Skin epidermis (tissue), 12 donors: ENCODE data around the gene UBTD1.
"Not testable (repeated sequence)": the region's sequence is repeated elsewhere in the genome, so short reads cannot be mapped to it uniquely, and the experiment has no call there.

Experiments used
- H3K27ac ChIP-seq, 21 experiments: fragments of 200-600 bp; sonication (generic) in 11 of 21; one replicate each; pipeline ENCODE4 v1.5.0; 2020; ENCODE audit warnings: mild to moderate bottlenecking in 3 of 21, inconsistent platforms in 2 of 21, moderate library complexity in 2 of 21
- H3K4me3 ChIP-seq, 7 experiments: fragments of 200-600 bp; sonication (generic) in 2 of 7; one replicate each; pipeline ENCODE4 v1.5.0; 2020; ENCODE audit warnings: inconsistent platforms in 2 of 7, mild to moderate bottlenecking in 2 of 7, moderate library complexity in 1 of 7

Gene UBTD1

DNA sequence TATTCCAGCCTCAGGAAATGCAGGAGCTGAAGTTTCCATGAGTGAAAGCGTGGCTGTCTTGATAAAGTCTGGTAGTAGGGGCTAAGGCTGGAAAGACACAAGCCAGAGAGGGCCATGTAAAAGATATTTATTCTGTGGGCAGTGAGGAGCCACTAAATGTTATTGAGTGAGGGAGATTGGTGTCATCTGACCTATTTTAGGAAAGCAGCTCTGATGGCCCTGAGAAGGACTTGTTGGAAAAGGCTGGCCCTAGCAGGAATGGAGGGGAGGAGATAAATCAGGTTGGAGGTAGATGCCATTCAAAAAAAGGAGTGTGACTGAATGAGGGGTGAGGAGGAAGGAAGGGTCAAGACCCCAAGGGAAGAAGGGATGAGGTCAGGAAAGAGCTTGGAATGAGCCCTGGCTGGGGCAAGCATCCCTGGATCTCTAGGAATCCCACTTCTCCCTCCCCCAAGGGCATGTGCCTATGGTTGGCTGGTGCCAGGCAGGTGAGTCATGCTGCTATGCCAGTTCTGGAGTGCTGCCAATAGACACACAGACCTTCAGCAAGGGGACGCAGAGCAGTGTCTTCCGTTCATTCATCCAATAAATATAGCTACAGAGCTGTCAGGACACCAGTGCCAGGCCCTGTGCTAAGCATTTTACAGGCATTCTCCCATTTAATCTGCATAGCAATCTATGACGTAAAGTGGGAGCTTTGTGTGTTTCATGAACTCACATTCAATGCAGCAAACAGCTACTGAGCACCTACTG is 75.8 kb downstream of the UBTD1 start:
- Histone ChIP-seq H3K27ac (peak overlapping the region in 4 of 21 experiments; percentile 10 to 47 (median 34)), H3K4me3 (no peak overlapping the region)

DNA sequence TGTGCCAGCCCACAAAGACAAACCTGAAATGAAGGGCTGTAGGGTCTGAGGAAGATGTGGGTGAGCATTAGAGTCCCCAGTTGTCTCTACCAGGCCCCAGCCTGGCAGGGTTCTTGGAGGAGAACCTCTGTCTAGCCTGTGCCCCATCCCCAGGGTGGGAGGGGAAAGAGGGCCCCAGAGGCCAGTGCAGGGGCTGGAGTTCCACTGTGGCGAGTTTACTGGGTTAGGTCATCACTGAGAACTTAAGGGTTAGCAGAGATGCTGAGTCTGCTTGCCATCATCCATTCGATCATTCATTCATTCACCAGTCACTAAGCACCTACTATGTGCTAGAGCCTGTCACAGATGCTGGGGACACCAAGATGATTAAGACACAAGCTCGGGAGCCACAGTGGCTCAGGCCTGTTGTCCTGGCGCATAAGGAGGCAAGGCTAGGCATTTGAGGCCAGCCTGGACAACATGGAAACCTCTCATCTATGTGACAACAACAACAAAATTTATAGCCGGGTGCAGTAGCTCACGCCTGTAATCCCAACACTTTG is 76.5 kb downstream of the UBTD1 start:
- Histone ChIP-seq H3K27ac (peak overlapping the region in 3 of 21 experiments; percentile 10 to 47 (median 44)), H3K4me3 (no peak overlapping the region)

DNA sequence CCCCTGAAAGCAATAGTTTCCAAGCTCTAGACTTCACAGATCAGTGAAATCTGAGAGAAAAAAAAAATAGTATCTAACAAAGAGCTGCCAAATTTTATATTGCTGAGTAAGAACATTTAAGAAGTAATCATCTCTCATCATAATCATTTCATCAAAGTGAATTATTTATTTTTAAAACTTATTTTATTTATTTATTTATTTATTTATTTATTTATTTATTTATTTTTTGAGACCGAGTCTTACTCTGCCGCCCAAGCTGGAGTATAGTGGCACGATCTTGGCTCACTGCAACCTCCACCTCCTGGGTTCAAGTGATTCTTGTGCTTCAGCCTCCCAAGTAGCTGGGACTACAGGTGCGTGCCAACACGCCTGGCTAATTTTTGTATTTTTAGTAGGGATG is 77.8 kb downstream of the UBTD1 start:
- H3K27ac ChIP-seq, H3K4me3 ChIP-seq: not testable (repeated sequence)

DNA sequence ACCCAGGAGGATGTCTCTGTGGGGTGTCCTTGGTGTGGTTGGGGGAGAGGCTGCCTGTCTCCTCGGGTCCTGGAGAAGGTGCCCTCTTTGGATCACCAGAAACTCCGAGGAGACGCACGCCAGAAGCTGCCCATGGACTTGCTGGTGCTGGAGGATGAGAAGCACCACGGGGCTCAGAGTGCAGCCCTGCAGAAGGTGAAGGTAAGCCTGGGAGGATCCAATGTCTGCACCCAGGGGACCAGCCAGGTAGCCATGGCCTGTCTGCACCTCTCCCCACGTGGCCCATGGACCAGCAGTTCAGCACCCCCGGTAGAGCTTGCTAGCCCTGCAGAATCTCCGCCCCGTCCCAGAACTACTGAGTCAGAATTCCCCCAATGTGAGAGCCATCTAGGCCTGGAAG is 79.0 kb downstream of the UBTD1 start:
- H3K27ac ChIP-seq: no peak overlapping the region
- H3K4me3 ChIP-seq: no peak overlapping the region

DNA sequence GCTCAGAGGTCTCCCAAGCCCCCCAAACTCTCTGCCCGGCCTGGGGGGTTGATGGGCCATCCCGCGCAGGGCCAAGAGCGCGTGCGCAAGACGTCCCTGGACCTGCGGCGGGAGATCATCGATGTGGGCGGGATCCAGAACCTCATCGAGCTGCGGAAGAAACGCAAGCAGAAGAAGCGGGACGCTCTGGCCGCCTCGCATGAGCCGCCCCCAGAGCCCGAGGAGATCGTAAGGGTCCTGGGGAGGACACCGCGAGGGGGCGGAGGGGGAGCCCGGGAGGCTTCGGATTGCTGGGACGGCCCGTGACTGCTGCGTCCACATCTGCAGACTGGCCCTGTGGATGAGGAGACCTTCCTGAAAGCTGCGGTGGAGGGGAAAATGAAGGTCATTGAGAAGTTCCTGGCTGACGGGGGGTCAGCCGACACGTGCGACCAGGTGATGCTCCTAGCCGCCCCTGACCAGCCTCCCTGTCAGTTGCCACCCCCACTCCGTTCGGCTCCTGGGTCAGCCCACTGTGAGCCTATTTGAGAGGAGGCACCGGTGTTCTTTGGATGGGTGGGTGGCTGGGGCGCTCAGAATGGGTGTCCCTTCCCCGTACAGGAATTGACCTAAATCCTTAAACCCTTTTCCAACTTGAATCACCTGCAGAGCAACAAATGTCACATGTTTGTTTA is 79.6 kb downstream of the UBTD1 start:
- Histone ChIP-seq H3K4me3 (no peak overlapping the region), H3K27ac (no peak overlapping the region)

DNA sequence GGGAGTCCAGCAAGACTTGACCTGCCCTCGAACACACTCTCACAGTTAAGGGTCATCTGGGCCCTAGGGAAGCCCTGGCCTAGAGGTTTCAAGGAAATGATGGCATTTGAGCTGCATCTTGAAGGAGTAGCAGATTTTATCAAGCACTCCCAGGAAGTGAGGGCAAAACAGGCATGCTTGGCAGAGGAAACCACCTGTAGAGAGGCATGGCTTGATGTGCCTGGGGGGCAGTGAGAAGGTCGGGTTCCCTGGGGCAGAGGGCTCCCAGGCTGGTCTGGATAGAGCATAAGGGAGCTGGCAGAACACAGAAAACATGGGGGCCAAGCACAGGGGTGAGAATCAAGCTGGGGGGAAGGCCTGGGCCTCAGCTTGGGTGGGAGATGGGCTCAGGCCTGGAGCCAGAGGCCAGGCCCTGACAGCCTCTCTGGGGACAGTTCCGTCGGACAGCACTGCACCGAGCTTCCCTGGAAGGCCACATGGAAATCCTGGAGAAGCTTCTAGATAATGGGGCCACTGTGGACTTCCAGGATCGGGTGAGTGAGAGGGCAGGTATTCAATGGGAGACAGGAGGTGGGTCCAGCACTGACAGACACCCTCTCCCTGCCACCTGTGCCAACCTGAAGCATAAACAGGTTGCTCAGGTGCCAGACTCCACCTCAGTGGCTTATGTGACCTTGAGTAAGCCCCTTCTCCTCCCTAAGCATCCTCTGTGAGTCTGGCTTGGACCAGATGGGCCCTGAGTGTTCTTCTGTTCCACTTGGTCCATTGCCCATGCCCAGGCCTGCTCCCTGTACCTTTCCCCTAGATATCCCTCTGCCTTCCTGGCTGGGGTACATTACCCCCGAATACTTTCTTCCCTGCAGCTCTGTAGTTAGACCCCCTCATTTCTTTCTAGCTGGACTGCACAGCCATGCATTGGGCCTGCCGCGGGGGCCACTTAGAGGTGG is 82.0 kb downstream of the UBTD1 start:
- Histone ChIP-seq H3K4me3 (no peak overlapping the region), H3K27ac (no peak overlapping the region)

DNA sequence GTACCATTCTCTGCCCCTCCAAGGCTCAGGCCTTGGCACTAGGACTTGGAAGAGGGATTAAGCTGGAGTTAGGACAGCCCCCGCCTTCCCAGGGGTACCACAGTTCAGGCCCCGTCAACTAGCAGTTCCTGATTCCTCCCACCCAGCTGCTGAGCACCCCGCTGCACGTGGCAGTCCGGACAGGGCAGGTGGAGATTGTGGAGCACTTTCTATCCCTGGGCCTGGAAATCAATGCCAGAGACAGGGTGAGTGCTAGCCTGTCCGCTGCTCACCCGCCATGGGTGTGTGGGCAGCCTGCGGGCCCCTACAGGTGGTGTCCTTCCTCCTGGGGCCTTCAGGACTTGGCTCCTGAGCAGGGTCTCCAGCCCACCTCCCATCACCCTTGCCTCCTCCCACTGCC is 83.4 kb downstream of the UBTD1 start:
- Histone ChIP-seq H3K27ac (no peak overlapping the region), H3K4me3 (no peak overlapping the region)

DNA sequence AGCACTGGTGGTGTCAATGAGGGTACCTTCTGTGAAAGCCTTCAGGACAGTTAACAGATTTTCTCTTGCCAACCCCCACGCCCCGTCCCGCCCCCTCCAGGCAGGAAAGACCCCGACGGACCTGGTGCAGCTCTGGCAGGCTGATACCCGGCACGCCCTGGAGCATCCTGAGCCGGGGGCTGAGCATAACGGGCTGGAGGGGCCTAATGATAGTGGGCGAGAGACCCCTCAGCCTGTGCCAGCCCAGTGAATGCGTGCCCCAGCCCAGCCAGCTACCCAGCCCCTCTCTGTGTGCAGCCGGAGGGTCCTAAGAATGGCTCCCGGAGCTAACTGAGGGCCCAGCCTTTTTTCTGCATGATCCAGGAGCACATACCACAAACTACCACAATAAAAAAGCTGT is 84.8 kb downstream of the UBTD1 start:
- Histone ChIP-seq H3K27ac (peak overlapping the region in 1 of 21 experiments; percentile 43), H3K4me3 (no peak overlapping the region)

DNA sequence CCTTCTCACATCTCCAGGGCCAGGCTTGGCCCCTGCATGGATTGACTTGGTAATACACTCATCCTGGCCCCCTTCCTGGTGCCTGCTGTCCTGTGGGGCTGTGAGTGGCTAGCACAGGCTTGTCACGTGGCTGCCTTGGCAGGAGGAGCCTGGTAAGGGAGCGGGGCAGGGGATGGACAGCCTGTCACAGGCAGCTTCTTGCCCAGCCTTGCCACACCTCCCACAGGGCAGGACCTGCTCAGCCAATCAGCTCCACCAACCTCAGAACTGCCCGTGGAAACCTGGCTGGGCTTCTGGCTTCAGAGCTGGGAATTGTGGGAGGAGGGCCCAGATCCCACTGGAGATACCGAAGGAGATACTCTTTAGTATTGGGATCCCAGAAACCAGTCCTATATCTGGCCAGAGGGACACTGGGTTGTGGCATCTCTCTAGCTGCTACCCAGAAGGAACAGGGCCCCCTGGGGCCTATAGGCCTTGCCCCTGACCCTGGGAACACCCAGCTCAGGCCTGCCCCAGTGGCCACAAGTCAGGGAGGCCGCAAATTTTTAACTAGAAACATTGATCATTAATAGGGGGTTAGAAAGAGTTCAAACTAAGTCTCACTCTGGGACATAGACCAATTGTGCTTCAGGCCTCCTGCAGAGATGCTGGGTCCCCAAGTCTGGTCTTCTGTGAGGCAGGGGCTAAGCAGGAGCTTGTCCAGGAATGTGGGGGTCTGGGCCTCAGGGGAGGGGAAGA is 85.5 kb downstream of the UBTD1 start, which contains the start of gene HOGA1:
TSS of gene HOGA1 (plus strand) at position 330 of the 738 bp plus-strand sequence. CDS start at position 645, 315 bp downstream.
- Histone ChIP-seq H3K27ac (peak within 1 kb of the TSS in 4 of 21 experiments; percentile 8 to 54 (median 30)), H3K4me3 (no peak within 1 kb of the TSS)

DNA sequence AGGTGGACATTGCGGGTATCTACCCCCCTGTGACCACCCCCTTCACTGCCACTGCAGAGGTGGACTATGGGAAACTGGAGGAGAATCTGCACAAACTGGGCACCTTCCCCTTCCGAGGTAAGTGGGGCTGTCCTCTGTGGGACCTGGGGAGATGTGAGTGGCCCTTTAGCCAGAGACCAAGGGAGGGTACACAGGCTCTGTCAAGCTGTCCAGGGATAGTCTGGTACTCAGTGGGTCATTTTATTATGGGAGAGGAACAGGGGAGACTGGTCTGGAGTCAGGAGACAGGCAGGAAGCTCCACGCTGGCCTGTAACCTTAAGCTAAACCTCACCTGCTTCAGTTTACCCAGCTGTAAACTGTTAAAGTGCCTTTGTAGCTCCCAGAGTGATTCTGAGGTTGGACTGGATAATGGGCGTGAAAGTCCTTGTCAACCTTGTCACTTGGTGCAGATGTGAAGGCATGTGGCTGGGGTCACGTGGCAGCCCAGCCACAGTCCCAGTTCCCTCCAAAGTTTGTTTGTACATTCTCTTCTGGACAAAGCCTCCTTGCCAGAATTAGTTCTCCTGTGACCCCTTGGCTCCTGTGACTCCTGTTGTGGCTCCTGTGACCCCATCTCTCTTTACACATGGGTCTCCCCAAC is 86.2 kb downstream of the UBTD1 start:
- no peak overlapping the region for H3K4me3 ChIP-seq
- peak overlapping the region in 2 of 21 experiments; percentile 8 to 54 for H3K27ac ChIP-seq

DNA sequence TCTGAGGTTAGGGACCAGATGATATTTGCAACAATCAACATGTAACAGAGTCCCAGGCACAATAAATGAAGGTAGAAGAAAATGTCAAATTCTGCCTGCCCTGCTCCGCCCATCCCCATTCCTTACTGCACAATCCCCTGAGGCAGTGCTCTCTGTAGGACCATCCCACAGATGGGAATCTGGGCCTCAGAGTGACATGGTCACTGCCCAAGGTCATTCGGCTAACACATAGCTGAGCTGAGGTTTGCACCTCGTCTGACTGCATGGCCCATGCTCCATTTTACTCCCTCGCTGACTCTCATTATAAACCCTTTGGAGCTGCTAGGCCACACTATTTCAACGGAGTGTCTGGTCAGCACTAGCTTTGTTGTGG is 86.7 kb downstream of the UBTD1 start:
- no peak overlapping the region for H3K27ac ChIP-seq
- H3K4me3 ChIP-seq: no peak overlapping the region

DNA sequence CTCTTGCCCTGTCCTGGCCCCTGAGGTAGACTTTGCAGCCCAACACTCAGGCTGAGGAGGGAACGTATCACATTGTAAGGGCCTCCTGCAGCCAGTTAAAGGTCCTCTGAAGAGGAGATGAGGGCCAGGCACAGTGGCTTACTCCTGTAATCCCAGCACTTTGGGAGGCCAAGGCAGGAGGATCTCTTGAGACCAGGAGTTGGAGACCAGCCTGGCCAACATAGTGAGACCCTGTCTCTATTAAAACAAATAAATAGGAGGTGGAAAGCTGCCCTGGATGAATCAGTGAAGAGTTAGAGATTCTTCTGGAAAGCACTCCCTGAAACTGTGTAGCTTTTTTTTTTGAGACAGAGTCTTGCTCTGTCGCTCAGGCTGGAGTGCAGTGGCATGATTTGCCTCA is 88.5 kb downstream of the UBTD1 start:
- Histone ChIP-seq H3K4me3 (no peak overlapping the region), H3K27ac (no peak overlapping the region)

DNA sequence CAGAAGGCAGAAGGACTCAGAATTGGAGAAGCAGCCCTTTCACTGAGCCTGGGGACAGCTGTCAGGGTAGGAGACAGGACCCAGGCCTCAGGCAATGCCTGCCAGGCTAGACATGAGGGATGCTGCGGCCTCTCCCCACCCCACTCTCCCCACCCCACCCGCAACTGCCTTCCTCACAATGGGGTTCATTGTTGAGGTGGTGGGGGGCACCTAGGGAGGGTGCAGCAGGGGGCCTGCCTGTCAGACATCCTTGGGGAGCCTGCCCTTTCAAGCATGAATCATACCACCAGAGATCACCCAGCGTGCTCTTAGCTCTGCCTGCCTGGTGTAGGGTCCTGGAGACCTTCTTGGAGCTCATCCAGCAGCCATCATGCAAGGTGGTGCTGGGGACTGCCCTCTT is 90.8 kb downstream of the UBTD1 start, which contains the start of gene C10orf62:
TSS of gene C10orf62 (plus strand) at position 243 of the 400 bp plus-strand sequence. CDS start 177 bp downstream, outside the sequence.
- H3K27ac ChIP-seq: no peak within 1 kb of the TSS
- no peak within 1 kb of the TSS for H3K4me3 ChIP-seq

DNA sequence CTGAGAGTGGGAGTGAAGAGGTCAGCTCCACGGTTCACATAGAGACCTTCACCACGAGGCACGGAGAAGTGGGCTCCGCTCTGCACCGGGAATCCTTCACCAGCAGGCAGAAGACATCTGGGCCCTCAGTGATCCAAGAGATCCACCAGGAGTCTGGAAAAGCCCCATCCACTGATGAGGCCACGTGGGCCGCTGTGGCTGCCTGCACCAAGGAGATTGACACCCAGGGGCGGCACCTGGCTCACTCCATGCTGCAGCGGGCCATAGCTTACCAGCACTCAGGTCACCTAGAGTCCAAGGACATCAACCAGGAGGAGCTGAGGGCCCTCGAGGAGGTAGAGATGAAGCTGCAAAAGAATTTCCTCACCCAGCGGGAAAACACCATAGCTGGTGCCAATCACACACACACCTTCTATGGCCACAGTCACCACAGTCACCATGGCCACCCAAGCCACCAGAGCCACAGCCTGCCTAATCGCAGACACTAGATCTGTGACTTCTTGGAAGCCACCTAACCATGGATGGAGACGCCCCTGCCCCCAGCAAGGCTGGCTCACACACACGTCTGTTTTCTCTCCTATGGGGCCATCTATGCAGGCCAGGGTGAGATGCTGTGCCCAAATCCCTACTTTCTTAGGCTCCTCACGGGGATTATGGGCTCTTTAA is 91.5 kb downstream of the UBTD1 start:
- Histone ChIP-seq H3K27ac (no peak overlapping the region), H3K4me3 (no peak overlapping the region)

DNA sequence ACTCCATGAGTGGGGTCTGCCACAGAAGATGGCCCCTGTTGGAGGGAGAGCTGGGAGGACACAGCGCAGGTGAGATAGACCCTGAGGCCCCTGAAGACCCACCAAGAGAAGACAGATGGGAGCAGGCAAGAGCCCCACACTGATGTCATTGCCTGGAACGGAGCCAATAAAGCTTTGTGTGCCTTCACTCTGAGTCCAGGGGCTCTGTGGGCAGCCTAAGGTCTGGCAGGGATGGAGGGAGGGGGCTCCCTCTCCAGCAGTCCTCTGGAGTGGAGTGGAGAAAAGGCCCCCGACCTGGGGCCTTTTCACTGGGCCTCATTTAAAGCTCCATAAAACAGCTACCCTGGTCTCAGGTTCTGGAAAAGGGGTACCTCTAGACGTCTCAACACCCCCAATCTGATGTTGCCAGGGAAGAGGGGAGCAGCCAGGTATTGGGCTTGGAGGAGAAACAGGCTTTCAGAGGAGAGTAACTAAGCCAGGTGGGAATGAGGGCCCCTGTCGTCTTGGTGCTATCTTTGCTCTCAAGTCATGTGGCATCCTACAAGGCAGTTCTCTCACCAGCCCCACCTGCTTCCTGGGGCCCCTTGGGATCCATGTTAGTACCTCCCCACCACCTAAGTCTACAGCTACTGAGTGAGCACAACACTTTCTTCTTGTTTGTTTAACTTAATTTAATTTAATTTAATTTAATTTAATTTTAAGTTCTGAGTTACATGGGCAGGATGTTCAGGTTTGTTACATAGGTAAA is 92.2 kb downstream of the UBTD1 start:
- H3K4me3 ChIP-seq: no peak overlapping the region
- no peak overlapping the region for H3K27ac ChIP-seq

DNA sequence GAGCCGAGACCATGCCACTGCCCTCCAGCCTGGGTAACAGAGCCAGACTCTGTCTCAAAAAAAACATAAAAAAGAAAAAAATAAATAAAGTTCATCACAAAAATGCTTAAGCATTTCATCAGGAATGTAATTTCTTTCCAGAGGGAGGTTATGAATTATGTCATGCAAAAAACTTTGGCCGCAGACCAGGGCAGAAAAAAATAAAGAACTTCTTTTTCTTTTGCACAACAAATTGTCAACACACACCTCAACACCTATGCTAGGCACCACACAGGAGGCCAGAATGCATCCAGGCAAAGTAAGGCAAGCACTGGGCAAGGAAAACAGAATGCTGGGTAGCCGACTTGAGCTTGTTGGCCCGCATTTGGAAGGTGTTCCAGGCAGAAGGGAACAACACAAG is 94.7 kb downstream of the UBTD1 start:
- Histone ChIP-seq H3K27ac (no peak overlapping the region), H3K4me3 (no peak overlapping the region)
